Gastrocnemius medialis (tissue), 4 donors: Measurements from ENCODE around the gene GSTM5.
"Not testable (repeated sequence)": the region's sequence is repeated elsewhere in the genome, so short reads cannot be mapped to it uniquely, and the experiment has no call there.

ENCODE experiments used
- POLR2A ChIP-seq, 2 donors: fragments of 450-650 bp; IDR thresholded peaks; one replicate each; pipeline ENCODE4 v1.6.1; 2017; ENCODE audit warnings: antibody characterized with exemption in 2 of 2, mild to moderate bottlenecking in 2 of 2, moderate library complexity in 2 of 2
- TF ChIP-seq, protein P1 (sequence below), 5 experiments: fragments of 450-650 bp in 3 of 5; fragments of 200-600 bp in 2 of 5; sonication (generic) in 2 of 5; IDR thresholded peaks in 4 of 5; conservative IDR thresholded peaks in 1 of 5; 1 replicate in 4 of 5; 2 replicates in 1 of 5; pipeline ENCODE4 v1.5.1; 2016 to 2019; ENCODE audit warnings: antibody characterized with exemption in 5 of 5, mild to moderate bottlenecking in 3 of 5, moderate library complexity in 3 of 5

- TF ChIP-seq, protein P1, sequence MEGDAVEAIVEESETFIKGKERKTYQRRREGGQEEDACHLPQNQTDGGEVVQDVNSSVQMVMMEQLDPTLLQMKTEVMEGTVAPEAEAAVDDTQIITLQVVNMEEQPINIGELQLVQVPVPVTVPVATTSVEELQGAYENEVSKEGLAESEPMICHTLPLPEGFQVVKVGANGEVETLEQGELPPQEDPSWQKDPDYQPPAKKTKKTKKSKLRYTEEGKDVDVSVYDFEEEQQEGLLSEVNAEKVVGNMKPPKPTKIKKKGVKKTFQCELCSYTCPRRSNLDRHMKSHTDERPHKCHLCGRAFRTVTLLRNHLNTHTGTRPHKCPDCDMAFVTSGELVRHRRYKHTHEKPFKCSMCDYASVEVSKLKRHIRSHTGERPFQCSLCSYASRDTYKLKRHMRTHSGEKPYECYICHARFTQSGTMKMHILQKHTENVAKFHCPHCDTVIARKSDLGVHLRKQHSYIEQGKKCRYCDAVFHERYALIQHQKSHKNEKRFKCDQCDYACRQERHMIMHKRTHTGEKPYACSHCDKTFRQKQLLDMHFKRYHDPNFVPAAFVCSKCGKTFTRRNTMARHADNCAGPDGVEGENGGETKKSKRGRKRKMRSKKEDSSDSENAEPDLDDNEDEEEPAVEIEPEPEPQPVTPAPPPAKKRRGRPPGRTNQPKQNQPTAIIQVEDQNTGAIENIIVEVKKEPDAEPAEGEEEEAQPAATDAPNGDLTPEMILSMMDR (IDR thresholded peaks at IDR 0.05 in 4 of 5, conservative IDR thresholded peaks at IDR 0.05 in 1 of 5): not testable (repeated sequence)
- not testable (repeated sequence) for TF ChIP-seq POLR2A (IDR thresholded peaks at IDR 0.05)
Measured at GRCh38 chr1:109684777-109685176, 27.3 kb upstream of the GSTM5 start.
